HG03571 (cell line): ENCODE data around the gene KLHL10.

Experiments used
- ATAC-seq: cut with Tn5 transposase; IDR thresholded peaks from one replicate; pipeline ENCODE4 v1.9.1; 2021; ENCODE audit not compliant: unreplicated experiment

The KLHL10 gene

DNA sequence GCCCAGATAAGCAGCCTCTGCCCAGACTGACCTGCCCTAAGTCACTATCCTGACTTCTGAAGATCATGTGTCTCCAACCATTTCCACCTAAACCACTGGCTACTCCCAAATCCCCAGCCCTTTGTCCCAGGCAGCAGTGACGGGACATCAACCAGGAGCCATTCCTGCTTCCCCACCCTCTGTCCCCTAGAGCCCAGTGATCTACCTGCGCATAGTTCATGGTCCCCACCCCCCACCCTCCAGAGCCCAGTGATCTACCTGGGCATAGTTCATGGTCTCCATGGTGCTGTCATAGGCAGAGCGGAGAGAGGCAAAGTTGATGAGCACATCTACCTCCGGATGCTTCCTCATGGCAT, 54.4 kb downstream of the KLHL10 start:
- no peak for ATAC-seq

DNA sequence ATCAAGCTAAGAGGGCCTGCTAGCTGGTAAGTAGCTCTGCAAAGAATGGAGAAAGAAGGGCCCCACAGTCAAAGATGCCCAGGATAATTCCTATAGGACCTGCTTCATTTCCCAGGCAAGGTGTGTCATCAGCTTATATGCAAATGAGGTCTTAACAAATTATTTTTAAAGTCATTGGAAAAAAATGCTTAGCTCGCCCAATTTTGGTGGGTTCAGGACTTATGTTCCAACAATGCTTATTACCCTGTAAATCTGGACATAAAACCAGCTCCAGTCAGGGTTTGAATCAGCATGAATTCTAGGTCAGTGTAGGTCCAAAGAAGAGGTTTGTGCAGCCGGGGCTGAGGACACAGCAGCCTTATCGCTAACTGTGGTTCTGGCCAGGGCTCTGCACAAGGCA, 55.8 kb downstream of the KLHL10 start:
- ATAC-seq, result no peak

DNA sequence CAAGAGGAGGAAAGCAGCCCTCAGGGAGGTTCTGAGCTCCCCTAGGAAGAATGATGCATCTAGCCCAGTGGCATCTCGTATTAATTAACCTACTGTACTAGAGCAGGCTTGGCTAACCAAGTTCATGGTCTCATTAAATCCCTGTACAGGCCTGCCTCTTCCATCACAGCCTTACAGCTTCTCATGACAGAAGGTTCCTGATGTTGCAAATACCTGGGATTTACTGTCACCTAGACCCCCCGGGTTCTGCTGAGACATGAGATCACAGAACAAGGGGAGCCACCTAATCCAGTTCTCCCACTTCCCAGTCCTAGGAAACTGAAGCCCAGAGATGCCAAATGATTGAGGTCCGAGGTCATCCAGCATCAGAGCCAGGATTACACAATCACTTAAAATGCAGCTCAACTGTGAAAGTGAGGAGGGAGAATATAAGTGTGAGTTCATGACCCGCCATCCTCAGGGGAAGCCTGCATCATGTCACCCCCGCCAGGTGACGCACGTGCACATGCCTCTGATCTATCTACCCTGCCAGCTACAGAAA, 57.2 kb downstream of the KLHL10 start:
- no peak for ATAC-seq

DNA sequence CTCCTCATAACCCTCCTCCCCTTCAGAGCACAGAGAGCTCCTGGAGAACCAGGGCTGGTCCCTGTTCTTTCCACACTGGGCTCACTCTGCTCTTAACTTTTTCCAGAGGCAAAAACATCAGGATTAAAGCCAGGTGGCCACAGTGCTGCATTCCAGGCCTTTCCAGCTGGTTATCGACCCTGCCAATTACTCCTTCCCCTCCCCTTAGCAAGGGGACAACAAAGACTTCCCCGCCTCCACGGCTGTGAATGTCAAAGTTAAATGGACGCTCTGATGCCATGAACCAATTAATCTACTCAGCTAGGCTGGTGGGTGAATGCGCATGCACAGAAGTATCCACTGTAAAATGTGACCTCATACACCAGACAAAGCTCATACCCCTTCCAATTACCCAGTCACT, 58.0 kb downstream of the KLHL10 start:
- no peak for ATAC-seq

DNA sequence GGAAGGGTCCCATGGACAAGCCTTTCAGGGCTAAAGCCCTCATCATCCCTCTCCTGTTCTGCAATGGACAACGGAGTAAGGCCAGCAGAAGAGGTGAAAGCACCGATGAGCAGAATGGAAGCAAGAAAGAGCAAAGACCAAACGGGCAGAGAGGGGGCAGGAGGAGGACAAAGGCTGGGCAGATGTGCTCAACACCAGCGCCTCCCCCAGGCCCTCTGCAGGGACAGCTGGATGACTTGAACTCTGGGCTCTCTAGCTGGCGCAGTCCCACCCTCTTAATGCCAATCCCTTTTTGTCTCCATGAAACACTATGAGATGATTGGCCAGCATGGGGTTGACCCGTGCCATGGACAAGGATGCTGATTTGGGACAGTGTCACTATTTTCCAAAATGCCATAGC, 59.1 kb downstream of the KLHL10 start:
- ATAC-seq, result no peak
